Measurements from ENCODE around the gene RBM12. TPM values are rescaled to one million over a fixed set of nuclear protein-coding genes. Genes with fewer than 3 reads are reported as not detected.

The RBM12 gene
- total RNA-seq, 1 experiment from 2014 or later = 100 TPM

GRCh38 chr20:35643045-35643444 lies 21.7 kb downstream of the RBM12 start:
- in situ Hi-C loops (cut with HindIII; ENCODE audit: low pct_unique_long_range_greater_than_20kb, low sequenced_read_pairs) (no loop called here), intact Hi-C loops (cut with micrococcal nuclease; ENCODE audit: unreplicated experiment) (no loop called here)
- BruUV-seq (replicated peaks) = no TSS peak
- DNase-seq (ENCODE audit: low read depth, low spot score) = no peak
- no peaks in the 10 kb centered on the region for H3K9me3 ChIP-seq (ENCODE audit: control insufficient read depth, insufficient read depth, low read depth, low read length)
- ChIA-PET POLR2A (no interaction called here), CTCF (no interaction called here)
- ATAC-seq = no peak
- no peak overlapping the region for H3K27ac ChIP-seq (ENCODE audit: low read length)
- H3K27me3 ChIP-seq (ENCODE audit: control insufficient read depth, insufficient read depth, low read length) = no peaks in the 10 kb centered on the region
- no peaks in the 10 kb centered on the region for H3K4me1 ChIP-seq (ENCODE audit: control insufficient read depth, insufficient read depth, low read length)
- TF ChIP-seq CTCF (IDR thresholded peaks at IDR 0.05) = no peak
- H3K36me3 ChIP-seq (ENCODE audit: control insufficient read depth, insufficient read depth, low read length) = no peaks in the 10 kb centered on the region
- no peak overlapping the region for H3K4me3 ChIP-seq (ENCODE audit: low read depth in 2 of 2, low read length in 2 of 2)

- Histone ChIP-seq H3K27ac (ENCODE audit: low read length) (no peak overlapping the region), H3K9me3 (ENCODE audit: control insufficient read depth, insufficient read depth, low read depth, low read length) (no peaks in the 10 kb centered on the region), H3K27me3 (ENCODE audit: control insufficient read depth, insufficient read depth, low read length) (no peaks in the 10 kb centered on the region), H3K4me1 (ENCODE audit: control insufficient read depth, insufficient read depth, low read length) (no peaks in the 10 kb centered on the region), H3K36me3 (ENCODE audit: control insufficient read depth, insufficient read depth, low read length) (no peaks in the 10 kb centered on the region), H3K4me3 (ENCODE audit: low read depth in 2 of 2, low read length in 2 of 2) (no peak overlapping the region)
- in situ Hi-C loops (cut with HindIII; ENCODE audit: low pct_unique_long_range_greater_than_20kb, low sequenced_read_pairs) = no loop called here
- no peak for TF ChIP-seq TCF7L2 (IDR thresholded peaks at IDR 0.05; ENCODE audit: low read depth, low read length)
- no peak for TF ChIP-seq REST (IDR thresholded peaks at IDR 0.05; ENCODE audit: insufficient read depth in 1 of 2, low read depth in 2 of 2, low read length in 1 of 2)
- TF ChIP-seq POLR2AphosphoS5 (IDR thresholded peaks at IDR 0.05; ENCODE audit: low read depth, low read length) = no peak
- TF ChIP-seq CTCF (IDR thresholded peaks at IDR 0.05) = no peak
- TF ChIP-seq SIN3A (IDR thresholded peaks at IDR 0.05; ENCODE audit: borderline replicate concordance, insufficient read depth, low read depth, low read length) = no peak
- no peak for ATAC-seq
- intact Hi-C loops (cut with micrococcal nuclease; ENCODE audit: unreplicated experiment) = no loop called here
- ChIA-PET CTCF (no interaction called here), POLR2A (interaction anchor here (0.6 kb wide), 1 partner anchor 44 kb away, joined by 3 read pairs; no protein-coding TSS in a partner anchor)
- DNase-seq (ENCODE audit: low read depth, low spot score) = no peak
- no TSS peak for BruUV-seq (replicated peaks)
These were observed 23.0 kb downstream of the RBM12 start for GRCh38 chr20:35641743-35642142.

- no TSS peak for BruUV-seq (replicated peaks)
These were observed 24.0 kb downstream of the RBM12 start for GRCh38 chr20:35640724-35641123.

More at GRCh38 chr20:35640724-35641123, 24.0 kb downstream of the RBM12 start:
- in situ Hi-C loops (cut with HindIII; ENCODE audit: low pct_unique_long_range_greater_than_20kb, low sequenced_read_pairs) = no loop called here
- ChIA-PET CTCF (no interaction called here), POLR2A (no interaction called here)
- DNase-seq (ENCODE audit: low read depth, low spot score) = no peak
- no peaks in the 10 kb centered on the region for H3K36me3 ChIP-seq (ENCODE audit: control insufficient read depth, insufficient read depth, low read length)
- no peak overlapping the region for H3K4me3 ChIP-seq (ENCODE audit: low read depth in 2 of 2, low read length in 2 of 2)
- H3K27ac ChIP-seq (ENCODE audit: low read length) = no peak overlapping the region
- no peaks in the 10 kb centered on the region for H3K9me3 ChIP-seq (ENCODE audit: control insufficient read depth, insufficient read depth, low read depth, low read length)
- TF ChIP-seq CTCF (IDR thresholded peaks at IDR 0.05) (no peak), REST (IDR thresholded peaks at IDR 0.05; ENCODE audit: insufficient read depth in 1 of 2, low read depth in 2 of 2, low read length in 1 of 2) (no peak), POLR2AphosphoS5 (IDR thresholded peaks at IDR 0.05; ENCODE audit: low read depth, low read length) (no peak), SIN3A (IDR thresholded peaks at IDR 0.05; ENCODE audit: borderline replicate concordance, insufficient read depth, low read depth, low read length) (no peak), TCF7L2 (IDR thresholded peaks at IDR 0.05; ENCODE audit: low read depth, low read length) (no peak)
- intact Hi-C loops (cut with micrococcal nuclease; ENCODE audit: unreplicated experiment) = no loop called here
- no peak for ATAC-seq
- no peaks in the 10 kb centered on the region for H3K4me1 ChIP-seq (ENCODE audit: control insufficient read depth, insufficient read depth, low read length)
- H3K27me3 ChIP-seq (ENCODE audit: control insufficient read depth, insufficient read depth, low read length) = no peaks in the 10 kb centered on the region
